Nephron (organoid): ENCODE measurements around the gene COPG2.
A peak's percentile ranks its signal among the peaks of the same experiment; 100 is the strongest.

Source experiments
- H3K27ac Mint-ChIP-seq, 3 experiments: 2 replicates each; pipeline ENCODE4 v1.8.0; 2020; ENCODE audit warnings: mixed read lengths in 3 of 3, mild to moderate bottlenecking in 2 of 3, moderate library complexity in 1 of 3
- H3K27me3 Mint-ChIP-seq: 2 replicates; pipeline ENCODE4 v1.8.0; 2021; ENCODE audit warnings: low read depth, mild to moderate bottlenecking, moderate library complexity, mixed read lengths
- H3K36me3 Mint-ChIP-seq: 2 replicates; pipeline ENCODE4 v1.8.0; 2020; ENCODE audit warnings: low read depth, mixed read lengths
- H3K4me1 Mint-ChIP-seq: 2 replicates; pipeline ENCODE4 v1.8.0; 2020; ENCODE audit warnings: mixed read lengths
- H3K4me3 Mint-ChIP-seq, 3 experiments: 2 replicates each; pipeline ENCODE4 v1.8.0; 2020; ENCODE audit warnings: mild to moderate bottlenecking in 3 of 3, mixed read lengths in 3 of 3, moderate library complexity in 2 of 3
- H3K9me3 Mint-ChIP-seq: 2 replicates; pipeline ENCODE4 v1.8.0; 2020; ENCODE audit warnings: mixed read lengths
- TF ChIP-seq, protein P1 (sequence below), 3 experiments: fragments of 200-600 bp; sonication (generic); IDR thresholded peaks; one replicate each; pipeline ENCODE4 v1.5.0; 2021; ENCODE audit warnings: antibody characterized with exemption in 3 of 3; ENCODE audit not compliant: unreplicated experiment in 3 of 3

COPG2 gene

DNA sequence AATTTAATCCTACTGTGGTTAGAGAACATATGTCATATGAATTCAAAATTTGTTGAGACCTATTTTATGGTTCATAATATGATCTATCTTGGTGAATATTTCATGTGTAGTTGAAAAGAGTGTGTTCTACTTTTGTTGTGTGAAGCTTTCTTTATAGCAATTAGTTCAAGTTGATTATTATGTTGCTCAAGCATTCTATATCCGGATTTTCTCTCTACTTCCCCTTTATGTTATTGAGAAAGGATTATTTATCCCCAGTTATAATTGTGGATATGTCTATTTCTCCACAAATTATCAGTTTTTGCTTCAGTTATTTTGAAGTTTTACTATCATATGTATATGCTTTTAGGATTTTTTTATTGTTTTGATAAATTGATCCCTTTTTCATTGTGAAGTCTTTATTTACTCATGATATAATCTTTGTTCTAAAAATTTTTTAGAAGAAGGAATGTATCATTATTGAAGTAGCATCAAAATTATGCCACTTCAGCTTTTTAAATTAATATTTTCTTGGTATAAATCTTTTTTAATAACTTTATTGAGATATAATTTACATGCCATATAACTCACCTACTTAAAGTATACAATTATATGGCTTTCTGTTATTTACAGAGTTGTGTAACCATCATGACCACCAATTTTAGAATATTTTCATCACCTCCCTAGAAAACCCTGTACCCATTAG lies 188.7 kb downstream of the COPG2 start:
- peaks cover 10% of the 10 kb centered on the region for H3K9me3 Mint-ChIP-seq
- no peaks in the 10 kb centered on the region for H3K27me3 Mint-ChIP-seq
- H3K4me1 Mint-ChIP-seq, result peaks cover 51% of the 10 kb centered on the region
- H3K36me3 Mint-ChIP-seq, result peaks cover 3% of the 10 kb centered on the region
- no peak overlapping the region for H3K4me3 Mint-ChIP-seq
- TF ChIP-seq, protein P1, sequence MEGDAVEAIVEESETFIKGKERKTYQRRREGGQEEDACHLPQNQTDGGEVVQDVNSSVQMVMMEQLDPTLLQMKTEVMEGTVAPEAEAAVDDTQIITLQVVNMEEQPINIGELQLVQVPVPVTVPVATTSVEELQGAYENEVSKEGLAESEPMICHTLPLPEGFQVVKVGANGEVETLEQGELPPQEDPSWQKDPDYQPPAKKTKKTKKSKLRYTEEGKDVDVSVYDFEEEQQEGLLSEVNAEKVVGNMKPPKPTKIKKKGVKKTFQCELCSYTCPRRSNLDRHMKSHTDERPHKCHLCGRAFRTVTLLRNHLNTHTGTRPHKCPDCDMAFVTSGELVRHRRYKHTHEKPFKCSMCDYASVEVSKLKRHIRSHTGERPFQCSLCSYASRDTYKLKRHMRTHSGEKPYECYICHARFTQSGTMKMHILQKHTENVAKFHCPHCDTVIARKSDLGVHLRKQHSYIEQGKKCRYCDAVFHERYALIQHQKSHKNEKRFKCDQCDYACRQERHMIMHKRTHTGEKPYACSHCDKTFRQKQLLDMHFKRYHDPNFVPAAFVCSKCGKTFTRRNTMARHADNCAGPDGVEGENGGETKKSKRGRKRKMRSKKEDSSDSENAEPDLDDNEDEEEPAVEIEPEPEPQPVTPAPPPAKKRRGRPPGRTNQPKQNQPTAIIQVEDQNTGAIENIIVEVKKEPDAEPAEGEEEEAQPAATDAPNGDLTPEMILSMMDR (IDR thresholded peaks at IDR 0.05; ENCODE audit: unreplicated experiment in 3 of 3), result no peak
- H3K27ac Mint-ChIP-seq, result peak overlapping the region in 1 of 3 experiments; percentile 43

DNA sequence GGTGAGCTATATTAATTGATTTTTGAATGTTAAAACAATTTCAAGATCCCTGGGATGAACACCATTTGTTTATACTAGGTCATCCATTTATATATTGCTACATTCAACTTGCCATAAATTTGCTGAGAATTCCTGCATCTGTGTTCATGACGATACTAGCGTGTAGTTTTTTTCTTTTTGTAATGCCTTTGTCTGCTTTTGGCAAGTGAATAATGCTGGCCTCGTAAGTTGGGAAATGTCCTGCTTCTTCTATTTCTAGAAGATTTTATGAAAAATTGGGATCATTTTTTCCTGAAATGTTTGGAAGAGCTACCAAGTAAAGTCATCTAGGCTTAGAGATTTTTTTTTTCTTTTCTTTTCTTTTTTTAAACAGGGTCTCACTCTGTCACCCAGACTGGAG lies 189.6 kb downstream of the COPG2 start:
- Mint-ChIP-seq H3K36me3 (peaks cover 3% of the 10 kb centered on the region), H3K4me1 (peaks cover 50% of the 10 kb centered on the region), H3K27me3 (no peaks in the 10 kb centered on the region), H3K4me3 (no peak overlapping the region), H3K27ac (peak overlapping the region in 1 of 3 experiments; percentile 43), H3K9me3 (peaks cover 10% of the 10 kb centered on the region)
- TF ChIP-seq, protein P1 (IDR thresholded peaks at IDR 0.05; ENCODE audit: unreplicated experiment in 3 of 3), result no peak

DNA sequence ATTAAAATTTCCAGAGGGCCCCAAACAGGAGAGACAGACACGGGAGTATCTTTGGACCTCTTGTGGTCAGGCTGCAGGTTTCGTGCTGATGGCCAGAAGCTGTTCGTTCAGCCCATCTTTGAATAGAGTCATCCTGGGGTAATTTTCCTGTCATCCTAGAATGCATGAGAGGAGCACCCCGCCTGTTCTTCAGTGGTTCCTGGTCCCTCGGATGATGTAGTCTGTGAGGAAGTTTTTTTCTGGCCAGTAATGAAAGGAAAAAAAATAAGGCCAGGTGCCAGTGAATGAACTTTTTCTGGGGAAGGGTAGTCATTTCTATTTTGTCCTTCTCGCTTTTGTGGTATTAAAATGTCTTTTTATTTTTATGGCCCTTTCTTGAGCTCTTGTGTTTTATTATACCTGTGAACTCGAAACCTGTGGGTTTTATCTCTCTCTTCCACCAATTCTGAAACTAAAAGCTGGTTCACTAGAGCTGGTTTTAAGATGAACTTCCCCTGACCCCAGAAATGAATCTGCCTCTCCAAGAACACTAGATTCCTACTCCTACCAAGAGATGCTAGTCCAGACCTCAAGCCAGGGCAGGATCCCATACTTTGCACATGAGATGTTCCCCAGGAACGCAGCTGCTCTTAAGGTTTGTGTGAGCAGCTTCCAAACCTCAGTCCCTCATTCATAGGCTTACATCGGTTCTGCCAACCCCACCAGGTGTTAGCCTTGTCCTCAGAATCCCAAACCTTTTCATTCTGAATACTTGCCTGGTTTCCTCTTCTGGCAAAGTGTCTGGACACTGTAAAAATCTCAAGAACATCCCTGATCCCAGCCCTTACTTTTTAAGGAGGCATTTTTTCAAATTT lies 192.0 kb downstream of the COPG2 start:
- Mint-ChIP-seq H3K27ac (peak overlapping the region; percentile 63 to 76 (median 72)), H3K36me3 (peaks cover 3% of the 10 kb centered on the region), H3K9me3 (peaks cover 10% of the 10 kb centered on the region), H3K4me3 (peak overlapping the region in 1 of 3 experiments; percentile 16), H3K27me3 (no peaks in the 10 kb centered on the region), H3K4me1 (peaks cover 33% of the 10 kb centered on the region)
- TF ChIP-seq, protein P1 (IDR thresholded peaks at IDR 0.05; ENCODE audit: unreplicated experiment in 3 of 3), result no peak

DNA sequence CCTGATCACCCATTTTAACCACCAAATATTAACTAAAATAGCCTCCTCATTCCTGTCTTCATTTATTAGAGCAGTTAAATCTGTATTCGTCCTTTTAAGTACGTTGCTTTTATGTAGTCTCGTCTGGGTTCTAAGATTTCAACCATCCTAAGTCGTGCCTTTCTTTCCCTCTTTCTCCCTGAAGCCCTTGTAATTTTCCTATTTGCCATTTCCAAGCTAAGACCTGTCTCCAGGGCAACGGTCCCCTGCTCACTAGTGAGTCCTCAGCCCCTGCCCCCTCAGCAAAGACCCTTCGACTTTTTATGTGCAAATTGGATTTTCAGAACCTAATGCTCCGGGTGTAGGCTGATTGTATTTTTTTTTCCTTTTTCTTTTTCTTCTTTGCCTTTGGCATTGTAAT lies 192.8 kb downstream of the COPG2 start:
- H3K9me3 Mint-ChIP-seq, result peaks cover 10% of the 10 kb centered on the region
- peak overlapping the region; percentile 33 to 76 (median 63) for H3K27ac Mint-ChIP-seq
- H3K4me3 Mint-ChIP-seq, result no peak overlapping the region
- no peaks in the 10 kb centered on the region for H3K27me3 Mint-ChIP-seq
- H3K4me1 Mint-ChIP-seq, result peaks cover 31% of the 10 kb centered on the region
- TF ChIP-seq, protein P1 (IDR thresholded peaks at IDR 0.05; ENCODE audit: unreplicated experiment in 3 of 3), result no peak
- peaks cover 3% of the 10 kb centered on the region for H3K36me3 Mint-ChIP-seq

DNA sequence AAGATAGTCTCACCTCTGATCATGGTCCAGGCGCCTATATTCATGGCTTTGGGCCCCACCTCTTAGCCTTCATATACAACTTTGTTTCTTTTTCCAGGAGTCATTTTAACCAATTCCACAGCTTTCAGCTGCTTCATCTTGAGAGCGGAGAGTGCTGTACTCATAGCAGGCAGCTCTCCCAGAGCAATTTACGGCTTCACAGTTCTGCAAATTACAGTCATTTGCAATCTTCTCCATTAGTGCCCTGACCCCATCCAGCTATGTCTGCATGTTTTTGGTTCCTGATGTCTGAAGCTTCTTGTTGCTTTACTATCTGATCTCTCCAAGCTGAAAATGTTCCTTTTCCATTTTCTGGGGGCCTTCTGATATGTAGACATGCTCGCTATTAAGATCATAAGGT lies 194.7 kb downstream of the COPG2 start:
- H3K4me1 Mint-ChIP-seq, result peaks cover 31% of the 10 kb centered on the region
- no peaks in the 10 kb centered on the region for H3K36me3 Mint-ChIP-seq
- H3K27ac Mint-ChIP-seq, result peak overlapping the region; percentile 84 to 94 (median 85)
- H3K27me3 Mint-ChIP-seq, result no peaks in the 10 kb centered on the region
- H3K9me3 Mint-ChIP-seq, result peaks cover 5% of the 10 kb centered on the region
- TF ChIP-seq, protein P1 (IDR thresholded peaks at IDR 0.05; ENCODE audit: unreplicated experiment in 3 of 3), result no peak
- H3K4me3 Mint-ChIP-seq, result no peak overlapping the region
